LNCAP (cell line): Measurements from ENCODE around the gene TSHZ1.

Experiments
- CTCF ChIP-seq: fragments of 450-650 bp; IDR thresholded peaks from 2 replicates; pipeline ENCODE4 v1.5.1; 2017; ENCODE audit warnings: mild to moderate bottlenecking

The TSHZ1 gene

GRCh38 chr18:75189696-75190095 is 20.9 kb upstream of the TSHZ1 start:
- no peak for TF ChIP-seq CTCF

GRCh38 chr18:75192899-75193298 is 17.7 kb upstream of the TSHZ1 start:
- TF ChIP-seq CTCF: no peak

GRCh38 chr18:75198036-75198435 is 12.6 kb upstream of the TSHZ1 start:
- TF ChIP-seq CTCF: no peak

GRCh38 chr18:75199327-75199726 is 11.3 kb upstream of the TSHZ1 start:
- TF ChIP-seq CTCF: no peak

- no peak for TF ChIP-seq CTCF
Observed at GRCh38 chr18:75200071-75200470, 10.5 kb upstream of the TSHZ1 start.

- TF ChIP-seq CTCF: no peak
Observed at GRCh38 chr18:75200605-75201280, 9.9 kb upstream of the TSHZ1 start.

- no peak for TF ChIP-seq CTCF
Observed at GRCh38 chr18:75201282-75202270, 9.0 kb upstream of the TSHZ1 start.
